Measurements from ENCODE around the gene PLEKHM3.
"Not testable (repeated sequence)": the region's sequence is repeated elsewhere in the genome, so short reads cannot be mapped to it uniquely, and the experiment has no call there.

- TF ChIP-seq CTCF, MAX (IDR thresholded peaks at IDR 0.05; ENCODE audit: low read depth, low read length): not testable (repeated sequence)
Measured at GRCh38 chr2:207811658-207812057, 213.7 kb downstream of the PLEKHM3 start.
